Central memory CD4-positive, alpha-beta T cell (primary cell): ENCODE results near the gene FXYD7.
"Not testable (repeated sequence)": the region's sequence is repeated elsewhere in the genome, so short reads cannot be mapped to it uniquely, and the experiment has no call there.

Experiments used
- DNase-seq: peaks from one replicate; pipeline ENCODE4 v3.0.0; 2022

FXYD7 gene

GRCh38 chr19:35167251-35168119, 24.4 kb downstream of the FXYD7 start:
- DNase-seq, result no peak

- DNase-seq, result no peak
These were observed 25.1 kb downstream of the FXYD7 start for GRCh38 chr19:35168196-35168595.

- no peak for DNase-seq
These were observed 26.4 kb downstream of the FXYD7 start for GRCh38 chr19:35169221-35169995.

- DNase-seq, result no peak
These were observed 27.5 kb downstream of the FXYD7 start for GRCh38 chr19:35170359-35171061.

- no peak for DNase-seq
These were observed 28.7 kb downstream of the FXYD7 start for GRCh38 chr19:35171730-35172129.

- no peak for DNase-seq
These were observed 31.2 kb downstream of the FXYD7 start for GRCh38 chr19:35174226-35174625.

GRCh38 chr19:35176181-35176570, 33.1 kb downstream of the FXYD7 start:
- DNase-seq, result no peak

GRCh38 chr19:35177377-35178274, 34.6 kb downstream of the FXYD7 start:
- DNase-seq, result no peak

- no peak for DNase-seq
These were observed 35.6 kb downstream of the FXYD7 start for GRCh38 chr19:35178701-35179100.

GRCh38 chr19:35179830-35180229, 36.8 kb downstream of the FXYD7 start:
- DNase-seq, result no peak

- no peak for DNase-seq
These were observed 38.3 kb downstream of the FXYD7 start for GRCh38 chr19:35181387-35181786.

- DNase-seq, result no peak
These were observed 41.2 kb downstream of the FXYD7 start for GRCh38 chr19:35184267-35184666.

- no peak for DNase-seq
These were observed 41.8 kb downstream of the FXYD7 start for GRCh38 chr19:35184884-35185283.

- no peak for DNase-seq
These were observed 51.2 kb downstream of the FXYD7 start for GRCh38 chr19:35194012-35194984.

GRCh38 chr19:35195830-35196229, 52.8 kb downstream of the FXYD7 start:
- no peak for DNase-seq

- DNase-seq, result not testable (repeated sequence)
These were observed 53.8 kb downstream of the FXYD7 start for GRCh38 chr19:35196861-35197260.

GRCh38 chr19:35199481-35199880, 56.4 kb downstream of the FXYD7 start:
- DNase-seq, result no peak

- no peak for DNase-seq
These were observed 60.0 kb downstream of the FXYD7 start for GRCh38 chr19:35202722-35203688.
